K562 (cell line): ENCODE data around the gene ALX3. TPM values are rescaled to one million over a fixed set of nuclear protein-coding genes. Genes with fewer than 3 reads are reported as not detected.
A peak's percentile ranks its signal among the peaks of the same experiment; 100 is the strongest.

Experiments
- ATF7 ChIP-seq: fragments of 450-650 bp; IDR thresholded peaks from 2 replicates; pipeline ENCODE4 v1.7.1; 2014; ENCODE audit warnings: mild to moderate bottlenecking, moderate library complexity
- CC2D1A ChIP-seq: fragments of 450-650 bp; IDR thresholded peaks from 2 replicates; pipeline ENCODE4 v1.6.1; 2017; ENCODE audit warnings: mild to moderate bottlenecking
- CREM ChIP-seq: IDR thresholded peaks from 2 replicates; pipeline ENCODE4 v1.6.1; 2014; ENCODE audit warnings: antibody characterized with exemption, low read depth
- CTCF ChIP-seq, 3 experiments: IDR thresholded peaks in 2 of 3; conservative IDR thresholded peaks in 1 of 3; 2 replicates each; pipeline ENCODE4 v1.5.1; 2011 to 2012; ENCODE audit warnings: low read length in 3 of 3, mild to moderate bottlenecking in 3 of 3, control low read depth in 2 of 3, improper control_type of control experiment in 1 of 3, inconsistent platforms in 1 of 3, low read depth in 1 of 3, mixed read lengths in 1 of 3, moderate library complexity in 1 of 3; ENCODE audit not compliant: insufficient read depth in 2 of 3
- CTCFL ChIP-seq: IDR thresholded peaks from 2 replicates; pipeline ENCODE4 v1.6.1; 2011; ENCODE audit warnings: borderline replicate concordance, low read depth, mild to moderate bottlenecking, moderate library complexity, low read length; ENCODE audit not compliant: insufficient read depth, poor library complexity, severe bottlenecking
- DEAF1 ChIP-seq: fragments of 450-650 bp; formaldehyde crosslinking; IDR thresholded peaks from 2 replicates; pipeline ENCODE4 v1.4.0; 2020; ENCODE audit warnings: mild to moderate bottlenecking, moderate library complexity
- ESRRA ChIP-seq: fragments of 450-650 bp; IDR thresholded peaks from 2 replicates; pipeline ENCODE4 v1.6.1; 2014; ENCODE audit warnings: low read depth, mild to moderate bottlenecking, moderate library complexity, borderline replicate concordance
- FIP1L1 ChIP-seq: fragments of 200-400 bp; formaldehyde crosslinking; IDR thresholded peaks from 2 replicates; pipeline ENCODE4 v1.6.1; 2018; ENCODE audit warnings: mild to moderate bottlenecking, low read depth, low read length; ENCODE audit not compliant: poor library complexity, severe bottlenecking
- JUND ChIP-seq, 2 experiments: IDR thresholded peaks; 2 replicates in 1 of 2; 3 replicates in 1 of 2; pipeline ENCODE4 v1.6.1; 2011; ENCODE audit warnings: borderline replicate concordance in 2 of 2, low read depth in 2 of 2, low read length in 2 of 2, improper control_type of control experiment in 1 of 2, missing biosample characterization in 1 of 2, missing genetic modification characterization in 1 of 2, missing genetic modification reagents in 1 of 2
- KLF16 ChIP-seq: IDR thresholded peaks from 2 replicates; pipeline ENCODE4 v1.6.1; 2016; ENCODE audit warnings: antibody characterized with exemption
- NRF1 ChIP-seq, 2 experiments: fragments of 450-650 bp; IDR thresholded peaks in 1 of 2; conservative IDR thresholded peaks in 1 of 2; 2 replicates each; pipeline ENCODE4 v1.6.1; 2014; ENCODE audit warnings: mild to moderate bottlenecking in 2 of 2
- RAD21 ChIP-seq, 2 experiments: fragments of 250-450 bp in 1 of 2; fragments of 450-650 bp in 1 of 2; sonication (Bioruptor Pico) in 1 of 2; formaldehyde crosslinking in 1 of 2; IDR thresholded peaks in 1 of 2; conservative IDR thresholded peaks in 1 of 2; 2 replicates each; pipeline versions ENCODE4 v1.4.0 to v1.8.0; 2020 to 2022; ENCODE audit warnings: mild to moderate bottlenecking in 2 of 2, moderate library complexity in 1 of 2
- SMARCA5 ChIP-seq: fragments of 450-650 bp; IDR thresholded peaks from 2 replicates; pipeline ENCODE4 v1.6.1; 2016
- SMC3 ChIP-seq: conservative IDR thresholded peaks from 2 replicates; pipeline ENCODE4 v1.6.1; 2011; ENCODE audit warnings: low read depth, low read length, improper control_type of control experiment; ENCODE audit not compliant: insufficient read depth
- TGIF2 ChIP-seq: sonication (generic); formaldehyde crosslinking; IDR thresholded peaks from 2 replicates; pipeline ENCODE4 v1.8.1; 2022; ENCODE audit warnings: mild to moderate bottlenecking, missing genetic modification reagents, moderate library complexity
- XRCC5 ChIP-seq: fragments of 200-400 bp; formaldehyde crosslinking; IDR thresholded peaks from 2 replicates; pipeline ENCODE4 v1.6.1; 2017; ENCODE audit warnings: low read depth, mild to moderate bottlenecking, low read length
- ZC3H8 ChIP-seq: fragments of 450-650 bp; IDR thresholded peaks from 2 replicates; pipeline ENCODE4 v1.6.1; 2017
- ZKSCAN3 ChIP-seq: fragments of 250-450 bp; sonication (Bioruptor Pico); IDR thresholded peaks from 2 replicates; pipeline ENCODE4 v1.4.0; 2020
- ZNF696 ChIP-seq: fragments of 250-450 bp; sonication (Bioruptor Pico); conservative IDR thresholded peaks from 2 replicates; pipeline ENCODE4 v1.4.0; 2020; ENCODE audit warnings: mild to moderate bottlenecking, moderate library complexity
- polyA plus RNA-seq, 8 experiments: library from polyadenylated mRNA; depleted of rRNA in 4 of 8; stranded (reverse) in 5 of 8; unstranded in 3 of 8; fragments of >200 nt; fragmentation: Nextera tagmentation in 2 of 8; fragmentation: Illumina TruSeq in 1 of 8; extraction: Ambion mirVana in 2 of 8; extraction: Trizol in 1 of 8; gene quantifications; 2 replicates each; pipeline versions ENCODE4 v1.2.1 to v1.2.3, GENCODE V29; 2011 to 2014; ENCODE audit warnings: inconsistent platforms in 1 of 8, missing spikeins in 1 of 8
- total RNA-seq, 7 experiments: library from RNA; depleted of rRNA in 6 of 7; stranded (reverse); fragments of >200 nt in 6 of 7; fragmentation: Illumina TruSeq in 2 of 7; extraction: Trizol in 2 of 7; gene quantifications; 2 replicates each; pipeline versions ENCODE4 v1.2.1 to v1.2.3, GENCODE V29; 2011 to 2021; ENCODE audit warnings: low replicate concordance in 1 of 7

ALX3 gene
- total and polyA plus RNA-seq, 9 of the 15 experiments (the other 6 are each of a cell fraction or from before 2014, with no cell fraction given): not detected

GRCh38 chr1:110053552-110054428 is 16.7 kb downstream of the ALX3 start (continued):
- TF ChIP-seq RAD21 (CRISPR knock-in tag; conservative IDR thresholded peaks at IDR 0.05 in 1 of 2, IDR thresholded peaks at IDR 0.05 in 1 of 2): peak; percentile 87 to 92
- TF ChIP-seq ZKSCAN3: no peak
- 0 out of 2 replicates have a peak, but pooled peaks have one; percentile 63 for TF ChIP-seq XRCC5
- TF ChIP-seq ESRRA: 0 out of 2 replicates have a peak, but pooled peaks have one; percentile 51
- no peak for TF ChIP-seq FIP1L1
- TF ChIP-seq ZNF696 (CRISPR knock-in tag): no peak
- 0 out of 2 replicates have a peak, but pooled peaks have one; percentile 25 for TF ChIP-seq CREM
- peak; percentile 41; the same call in 1 of the 2 replicates for TF ChIP-seq SMARCA5
- peak; percentile 47; the same call in 1 of the 2 replicates for TF ChIP-seq ATF7
- no peak for TF ChIP-seq TGIF2 (CRISPR knock-in tag)
- peak; percentile 92 for TF ChIP-seq CTCFL
- peak; percentile 68 for TF ChIP-seq DEAF1 (CRISPR knock-in tag)
- peak; percentile 70; the same call in 1 of the 2 replicates for TF ChIP-seq CC2D1A
- TF ChIP-seq JUND (IDR thresholded peaks at IDR 0.05; ENCODE audit: borderline replicate concordance, low read depth, low read length): 0 out of 2 replicates have a peak, but pooled peaks have one; percentile 24
- TF ChIP-seq JUND (tag; IDR thresholded peaks at IDR 0.05; ENCODE audit: borderline replicate concordance, low read depth, low read length): no peak
- TF ChIP-seq KLF16: 0 out of 2 replicates have a peak, but pooled peaks have one; percentile 51
- peak; percentile 93 to 99 (median 97) for TF ChIP-seq CTCF (IDR thresholded peaks at IDR 0.05 in 2 of 3, conservative IDR thresholded peaks at IDR 0.05 in 1 of 3; ENCODE audit: insufficient read depth in 2 of 3, low read depth in 1 of 3, low read length in 3 of 3)
- 0 out of 2 replicates have a peak, but pooled peaks have one; percentile 27 for TF ChIP-seq ZC3H8
- peak; percentile 94 for TF ChIP-seq SMC3
- no peak for TF ChIP-seq NRF1 (conservative IDR thresholded peaks at IDR 0.05 in 1 of 2, IDR thresholded peaks at IDR 0.05 in 1 of 2)
